ENCODE results near the gene LRRC8D. TPM values are rescaled to one million over a fixed set of nuclear protein-coding genes. Genes with fewer than 3 reads are reported as not detected.

Gene LRRC8D
- total RNA-seq, 2 donors from 2014 or later, result 23.8 to 33.8 TPM

GRCh38 chr1:89941110-89941766, 120.4 kb downstream of the LRRC8D start:
- Histone ChIP-seq H3K4me3 (ENCODE audit: low read length) (no peak overlapping the region), H3K4me1 (ENCODE audit: control insufficient read depth, insufficient read depth, low read length) (peaks cover 16% of the 10 kb centered on the region), H3K27me3 (ENCODE audit: control insufficient read depth, insufficient read depth, low read length, poor library complexity, severe bottlenecking) (peaks cover 14% of the 10 kb centered on the region), H3K36me3 (ENCODE audit: control insufficient read depth, insufficient read depth, low read length) (no peaks in the 10 kb centered on the region), H3K27ac (ENCODE audit: low read depth, low read length) (no peak overlapping the region), H3K9ac (ENCODE audit: extremely low read depth, low read length, poor library complexity, severe bottlenecking) (no peak overlapping the region), H3K9me3 (ENCODE audit: control insufficient read depth, low read length) (no peaks in the 10 kb centered on the region)
- Mint-ChIP-seq H3K27me3 (ENCODE audit: insufficient read depth) (peaks cover 21% of the 10 kb centered on the region), H3K4me3 (no peak overlapping the region), H3K27ac (no peak overlapping the region), H3K36me3 (ENCODE audit: low read depth) (peaks cover 1% of the 10 kb centered on the region), H3K4me1 (peaks cover 39% of the 10 kb centered on the region), H3K9me3 (no peaks in the 10 kb centered on the region)
- no peak for TF ChIP-seq CTCF (conservative IDR thresholded peaks at IDR 0.05)
- no peak for DNase-seq
- 80 to 92% methylated on average over 1 to 6 of the region's 6 CpGs for WGBS, 2 experiments (ENCODE audit: insufficient coverage in 1 of 2, insufficient read length in 1 of 2)

DNA sequence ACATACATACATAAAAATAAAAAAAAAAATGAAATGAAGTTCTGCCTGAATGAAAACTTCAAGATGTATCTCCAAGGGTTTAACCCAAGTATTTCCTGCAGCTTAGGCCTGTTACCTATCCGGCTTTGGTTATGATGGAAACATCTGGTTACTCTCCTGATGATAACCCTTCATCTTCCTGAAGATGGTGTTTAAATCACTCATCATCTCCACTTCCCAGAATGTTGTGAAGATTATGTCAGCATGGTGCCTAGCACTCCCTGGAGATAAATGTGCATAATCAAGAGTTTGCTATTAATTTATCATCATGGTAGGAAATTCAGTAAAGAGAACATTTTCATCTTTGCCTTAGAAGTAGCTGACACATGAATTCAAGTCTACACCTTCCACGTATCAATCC, 121.2 kb downstream of the LRRC8D start:
- no peak for DNase-seq
- Mint-ChIP-seq H3K27me3 (ENCODE audit: insufficient read depth) (peaks cover 23% of the 10 kb centered on the region), H3K9me3 (no peaks in the 10 kb centered on the region), H3K27ac (no peak overlapping the region), H3K36me3 (ENCODE audit: low read depth) (peaks cover 1% of the 10 kb centered on the region), H3K4me3 (no peak overlapping the region), H3K4me1 (peaks cover 41% of the 10 kb centered on the region)
- no peaks in the 10 kb centered on the region for H3K36me3 ChIP-seq (ENCODE audit: control insufficient read depth, insufficient read depth, low read length)
- peaks cover 14% of the 10 kb centered on the region for H3K27me3 ChIP-seq (ENCODE audit: control insufficient read depth, insufficient read depth, low read length, poor library complexity, severe bottlenecking)
- no peak overlapping the region for H3K9ac ChIP-seq (ENCODE audit: extremely low read depth, low read length, poor library complexity, severe bottlenecking)
- H3K9me3 ChIP-seq (ENCODE audit: control insufficient read depth, low read length), result no peaks in the 10 kb centered on the region
- peaks cover 16% of the 10 kb centered on the region for H3K4me1 ChIP-seq (ENCODE audit: control insufficient read depth, insufficient read depth, low read length)
- WGBS, 2 experiments (ENCODE audit: insufficient coverage in 1 of 2, insufficient read length in 1 of 2), result 90% methylated on average over 2 of the region's 2 CpGs; no CpG with 5 or more reads in 1 of the 2 experiments
- no peak overlapping the region for H3K27ac ChIP-seq (ENCODE audit: low read depth, low read length)
- TF ChIP-seq CTCF (conservative IDR thresholded peaks at IDR 0.05), result no peak
- no peak overlapping the region for H3K4me3 ChIP-seq (ENCODE audit: low read length)

- 90% methylated on average over 6 to 8 of the region's 8 CpGs for WGBS, 2 experiments (ENCODE audit: insufficient coverage in 1 of 2, insufficient read length in 1 of 2)
- no peak overlapping the region for H3K9ac ChIP-seq (ENCODE audit: extremely low read depth, low read length, poor library complexity, severe bottlenecking)
- Mint-ChIP-seq H3K36me3 (ENCODE audit: low read depth) (no peaks in the 10 kb centered on the region), H3K9me3 (no peaks in the 10 kb centered on the region), H3K4me3 (no peak overlapping the region), H3K4me1 (peaks cover 41% of the 10 kb centered on the region), H3K27ac (no peak overlapping the region), H3K27me3 (ENCODE audit: insufficient read depth) (peaks cover 27% of the 10 kb centered on the region)
- no peak overlapping the region for H3K27ac ChIP-seq (ENCODE audit: low read depth, low read length)
- no peak for DNase-seq
- peaks cover 14% of the 10 kb centered on the region for H3K27me3 ChIP-seq (ENCODE audit: control insufficient read depth, insufficient read depth, low read length, poor library complexity, severe bottlenecking)
- TF ChIP-seq CTCF (conservative IDR thresholded peaks at IDR 0.05), result no peak
- H3K4me1 ChIP-seq (ENCODE audit: control insufficient read depth, insufficient read depth, low read length), result peaks cover 14% of the 10 kb centered on the region
- H3K36me3 ChIP-seq (ENCODE audit: control insufficient read depth, insufficient read depth, low read length), result no peaks in the 10 kb centered on the region
- H3K4me3 ChIP-seq (ENCODE audit: low read length), result no peak overlapping the region
- no peaks in the 10 kb centered on the region for H3K9me3 ChIP-seq (ENCODE audit: control insufficient read depth, low read length)
Observed at GRCh38 chr1:89942825-89943658, 122.2 kb downstream of the LRRC8D start.
